NK-92 (cell line): ENCODE results near the gene BABAM1.

Experiments used
- DNase-seq: peaks from one replicate; lab custom pipeline; 2025; ENCODE audit not compliant: unreplicated experiment; lab: John Stamatoyannopoulos, UW

Gene BABAM1

GRCh38 chr19:17302391-17303166 lies 35.3 kb downstream of the BABAM1 start:
- no peak for DNase-seq

- no peak for DNase-seq
Observed at GRCh38 chr19:17303167-17303939, 36.1 kb downstream of the BABAM1 start, which contains the start of gene ABHD8. TSS of gene ABHD8 (minus strand) at chr19:17303425. CDS start at chr19:17301616, 1,809 bp downstream.

- DNase-seq: no peak
Observed at GRCh38 chr19:17303940-17304267, 36.7 kb downstream of the BABAM1 start.

- no peak for DNase-seq
Observed at GRCh38 chr19:17304386-17305215, 37.4 kb downstream of the BABAM1 start.

- no peak for DNase-seq
Observed at GRCh38 chr19:17305216-17305516, 37.9 kb downstream of the BABAM1 start.

GRCh38 chr19:17305517-17306284 lies 38.5 kb downstream of the BABAM1 start, which contains the start of gene MRPL34:
TSS of gene MRPL34 (plus strand) at chr19:17305872. CDS start at chr19:17305893, 21 bp downstream.
- peak; percentile 85 for DNase-seq

- DNase-seq: no peak
Observed at GRCh38 chr19:17306285-17306714, 39.1 kb downstream of the BABAM1 start.

GRCh38 chr19:17307876-17308377 lies 40.7 kb downstream of the BABAM1 start:
- no peak for DNase-seq

- peak; percentile 99 for DNase-seq
Observed at GRCh38 chr19:17309198-17309964, 42.1 kb downstream of the BABAM1 start, which contains the start of gene DDA1. TSS of gene DDA1 (plus strand) at chr19:17309563. CDS start at chr19:17309655, 92 bp downstream.

- DNase-seq: no peak
Observed at GRCh38 chr19:17309965-17310461, 42.8 kb downstream of the BABAM1 start.

- DNase-seq: no peak
Observed at GRCh38 chr19:17311455-17312188, 44.4 kb downstream of the BABAM1 start.

- DNase-seq: no peak
Observed at GRCh38 chr19:17312189-17313113, 45.2 kb downstream of the BABAM1 start.

GRCh38 chr19:17314007-17314593 lies 46.9 kb downstream of the BABAM1 start:
- DNase-seq: no peak

- DNase-seq: no peak
Observed at GRCh38 chr19:17318966-17319365, 51.7 kb downstream of the BABAM1 start.

GRCh38 chr19:17319473-17320238 lies 52.4 kb downstream of the BABAM1 start:
- no peak for DNase-seq

- no peak for DNase-seq
Observed at GRCh38 chr19:17320435-17320834, 53.2 kb downstream of the BABAM1 start.
